Measurements from ENCODE around the gene CLTCL1. TPM values are rescaled to one million over a fixed set of nuclear protein-coding genes. Genes with fewer than 3 reads are reported as not detected.
"Not testable (repeated sequence)": the region's sequence is repeated elsewhere in the genome, so short reads cannot be mapped to it uniquely, and the experiment has no call there.

Gene CLTCL1
- total and polyA plus RNA-seq, 5 donors = 16.6 to 26.7 (median 20.6) TPM

GRCh38 chr22:19321757-19322156 is 30.2 kb upstream of the CLTCL1 start:
- 82% methylated on average over 2 of the region's 2 CpGs for WGBS

GRCh38 chr22:19320136-19320535 is 28.6 kb upstream of the CLTCL1 start:
- ATAC-seq = not testable (repeated sequence)

More at GRCh38 chr22:19321757-19322156, 30.2 kb upstream of the CLTCL1 start:
- H3K4me1 ChIP-seq (ENCODE audit: control insufficient read depth, insufficient read depth, low read length) = no peaks in the 10 kb centered on the region
- H3K27me3 ChIP-seq (ENCODE audit: control insufficient read depth, insufficient read depth) = no peaks in the 10 kb centered on the region
- H3K9me3 ChIP-seq (ENCODE audit: control insufficient read depth, low read length) = peaks cover under 1% of the 10 kb centered on the region
- no peak overlapping the region for H3K4me3 ChIP-seq (ENCODE audit: low read length)
- no peak for DNase-seq
- no peak overlapping the region for H3K27ac ChIP-seq (ENCODE audit: low read length)
- ATAC-seq = no peak
- intact Hi-C loops (cut with DNase I) = no loop called here

GRCh38 chr22:19319281-19319680 is 27.8 kb upstream of the CLTCL1 start:
- no peak for DNase-seq
- Histone ChIP-seq H3K4me1 (ENCODE audit: control insufficient read depth, insufficient read depth, low read length) (no peaks in the 10 kb centered on the region), H3K9me3 (ENCODE audit: control insufficient read depth, low read length) (peaks cover 3% of the 10 kb centered on the region), H3K27me3 (ENCODE audit: control insufficient read depth, insufficient read depth) (no peaks in the 10 kb centered on the region), H3K4me3 (ENCODE audit: low read length) (no peak overlapping the region), H3K27ac (ENCODE audit: low read length) (no peak overlapping the region)
- no peak for ATAC-seq
- intact Hi-C loops (cut with DNase I) = no loop called here

More at GRCh38 chr22:19320136-19320535, 28.6 kb upstream of the CLTCL1 start:
- H3K9me3 ChIP-seq (ENCODE audit: control insufficient read depth, low read length); H3K27ac ChIP-seq (ENCODE audit: low read length); H3K4me3 ChIP-seq (ENCODE audit: low read length); H3K27me3 ChIP-seq (ENCODE audit: control insufficient read depth, insufficient read depth); intact Hi-C loops (cut with DNase I); H3K4me1 ChIP-seq (ENCODE audit: control insufficient read depth, insufficient read depth, low read length); DNase-seq: not testable (repeated sequence)
- WGBS = 93% methylated on average over 8 of the region's 8 CpGs

- intact Hi-C loops (cut with DNase I) = no loop called here
- Histone ChIP-seq H3K9me3 (ENCODE audit: control insufficient read depth, low read length) (peaks cover 3% of the 10 kb centered on the region), H3K4me3 (ENCODE audit: low read length) (no peak overlapping the region)
Measured at GRCh38 chr22:19317865-19318264, 26.3 kb upstream of the CLTCL1 start.

GRCh38 chr22:19307872-19308271 is 16.4 kb upstream of the CLTCL1 start:
- no peak for ATAC-seq
- Histone ChIP-seq H3K27ac (ENCODE audit: low read length) (no peak overlapping the region), H3K9me3 (ENCODE audit: control insufficient read depth, low read length) (no peaks in the 10 kb centered on the region), H3K4me3 (ENCODE audit: low read length) (no peak overlapping the region), H3K27me3 (ENCODE audit: control insufficient read depth, insufficient read depth) (no peaks in the 10 kb centered on the region), H3K4me1 (ENCODE audit: control insufficient read depth, insufficient read depth, low read length) (no peaks in the 10 kb centered on the region)
- intact Hi-C loops (cut with DNase I) = no loop called here
- no peak for DNase-seq
- 75% methylated on average over 2 of the region's 2 CpGs for WGBS

More at GRCh38 chr22:19317865-19318264, 26.3 kb upstream of the CLTCL1 start:
- Histone ChIP-seq H3K27me3 (ENCODE audit: control insufficient read depth, insufficient read depth) (no peaks in the 10 kb centered on the region), H3K4me1 (ENCODE audit: control insufficient read depth, insufficient read depth, low read length) (no peaks in the 10 kb centered on the region), H3K27ac (ENCODE audit: low read length) (no peak overlapping the region)
- ATAC-seq = no peak
- DNase-seq = no peak

GRCh38 chr22:19306535-19306934 is 15.0 kb upstream of the CLTCL1 start:
- WGBS = 96% methylated on average over 6 of the region's 6 CpGs
- ATAC-seq; H3K27me3 ChIP-seq (ENCODE audit: control insufficient read depth, insufficient read depth); H3K27ac ChIP-seq (ENCODE audit: low read length); DNase-seq; H3K4me3 ChIP-seq (ENCODE audit: low read length); intact Hi-C loops (cut with DNase I); H3K9me3 ChIP-seq (ENCODE audit: control insufficient read depth, low read length); H3K4me1 ChIP-seq (ENCODE audit: control insufficient read depth, insufficient read depth, low read length): not testable (repeated sequence)

- intact Hi-C loops (cut with DNase I) = no loop called here
- Histone ChIP-seq H3K4me3 (ENCODE audit: low read length) (no peak overlapping the region), H3K27me3 (ENCODE audit: control insufficient read depth, insufficient read depth) (no peaks in the 10 kb centered on the region), H3K27ac (ENCODE audit: low read length) (no peak overlapping the region), H3K4me1 (ENCODE audit: control insufficient read depth, insufficient read depth, low read length) (no peaks in the 10 kb centered on the region), H3K9me3 (ENCODE audit: control insufficient read depth, low read length) (no peaks in the 10 kb centered on the region)
- ATAC-seq (no peak), DNase-seq (no peak)
- WGBS = 93% methylated on average over 5 of the region's 5 CpGs
Measured at GRCh38 chr22:19304547-19304946, 13.0 kb upstream of the CLTCL1 start.

GRCh38 chr22:19303785-19304184 is 12.3 kb upstream of the CLTCL1 start:
- DNase-seq = no peak
- Histone ChIP-seq H3K27ac (ENCODE audit: low read length) (no peak overlapping the region), H3K4me1 (ENCODE audit: control insufficient read depth, insufficient read depth, low read length) (no peaks in the 10 kb centered on the region), H3K4me3 (ENCODE audit: low read length) (no peak overlapping the region), H3K27me3 (ENCODE audit: control insufficient read depth, insufficient read depth) (no peaks in the 10 kb centered on the region), H3K9me3 (ENCODE audit: control insufficient read depth, low read length) (no peaks in the 10 kb centered on the region)
- intact Hi-C loops (cut with DNase I) = no loop called here
- ATAC-seq = no peak
- WGBS = 51% methylated on average over 1 of the region's 1 CpG

GRCh38 chr22:19295733-19296132 is 4.2 kb upstream of the CLTCL1 start:
- H3K4me3 ChIP-seq (ENCODE audit: low read length) = no peak overlapping the region
- DNase-seq (no peak), ATAC-seq (no peak)
- no peaks in the 10 kb centered on the region for H3K27me3 ChIP-seq (ENCODE audit: control insufficient read depth, insufficient read depth)
- H3K4me1 ChIP-seq (ENCODE audit: control insufficient read depth, insufficient read depth, low read length) = peaks cover 3% of the 10 kb centered on the region
- intact Hi-C loops (cut with DNase I) = no loop called here
- H3K9me3 ChIP-seq (ENCODE audit: control insufficient read depth, low read length) = no peaks in the 10 kb centered on the region
- no peak overlapping the region for H3K27ac ChIP-seq (ENCODE audit: low read length)

- Histone ChIP-seq H3K9me3 (ENCODE audit: control insufficient read depth, low read length) (no peaks in the 10 kb centered on the region), H3K27ac (ENCODE audit: low read length) (peak overlapping the region; percentile 87), H3K4me1 (ENCODE audit: control insufficient read depth, insufficient read depth, low read length) (peaks cover 7% of the 10 kb centered on the region), H3K4me3 (ENCODE audit: low read length) (peak overlapping the region; percentile 95), H3K27me3 (ENCODE audit: control insufficient read depth, insufficient read depth) (no peaks in the 10 kb centered on the region)
- intact Hi-C loops (cut with DNase I) = loop anchor here in 1 of 4 donors (5.0 kb wide), 1 partner anchor 115 kb away; the partner anchor contains the start of gene SLC25A1
- ATAC-seq = peak in 1 of 2 donors; percentile 2
- peak in 2 of 3 donors; percentile 54 to 56 for DNase-seq
- 66% methylated on average over 23 of the region's 23 CpGs for WGBS
Measured at GRCh38 chr22:19292458-19293230, 1.1 kb upstream of the CLTCL1 start.

GRCh38 chr22:19291218-19291579 is 320 bp downstream of the CLTCL1 start:
- H3K4me3 ChIP-seq (ENCODE audit: low read length) = peak overlapping the region; percentile 95
- ATAC-seq (peak; percentile 41 to 57), DNase-seq (peak; percentile 49 to 79 (median 79))
- no peaks in the 10 kb centered on the region for H3K27me3 ChIP-seq (ENCODE audit: control insufficient read depth, insufficient read depth)
- WGBS = under 1% methylated on average over 41 of the region's 41 CpGs
- H3K27ac ChIP-seq (ENCODE audit: low read length) = peak overlapping the region; percentile 78
- peaks cover 17% of the 10 kb centered on the region for H3K4me1 ChIP-seq (ENCODE audit: control insufficient read depth, insufficient read depth, low read length)
- H3K9me3 ChIP-seq (ENCODE audit: control insufficient read depth, low read length) = no peaks in the 10 kb centered on the region
- intact Hi-C loops (cut with DNase I) = loop anchor here in 1 of 4 donors (5.0 kb wide), 1 partner anchor 114 kb away; the partner anchor contains the start of gene SLC25A1

Data from right cardiac atrium (tissue), 5 donors.